Suprapubic skin (tissue), 4 donors: ENCODE results near the gene TNS1.

Source experiments
- CTCF ChIP-seq, 2 donors: fragments of 200-600 bp in 1 of 2; fragments of 450-650 bp in 1 of 2; sonication (generic) in 1 of 2; IDR thresholded peaks; one replicate each; pipeline ENCODE4 v1.5.1; 2016 to 2019; ENCODE audit warnings: antibody characterized with exemption in 2 of 2, mild to moderate bottlenecking in 1 of 2, moderate library complexity in 1 of 2
- EP300 ChIP-seq: sonication (generic); formaldehyde crosslinking; IDR thresholded peaks from one replicate; pipeline ENCODE4 v1.6.1; 2017; ENCODE audit warnings: antibody characterized with exemption
- POLR2AphosphoS5 ChIP-seq, 3 donors: sonication (generic); formaldehyde crosslinking; IDR thresholded peaks; one replicate each; pipeline ENCODE4 v1.6.1; 2017; ENCODE audit warnings: antibody characterized with exemption in 3 of 3

- no peak for TF ChIP-seq CTCF (IDR thresholded peaks at IDR 0.05)
- no peak for TF ChIP-seq POLR2AphosphoS5 (IDR thresholded peaks at IDR 0.05)
- no peak for TF ChIP-seq EP300
These were observed 76.0 kb downstream of the TNS1 start for GRCh38 chr2:217926801-217927200.
